HepG2 (cell line): ENCODE measurements around the gene STBD1. TPM values are rescaled to one million over a fixed set of nuclear protein-coding genes. Genes with fewer than 3 reads are reported as not detected.
A peak's percentile ranks its signal among the peaks of the same experiment; 100 is the strongest.

Source experiments
- ATAC-seq: fragments of 200-7000 bp; cut with Tn5 transposase; 3 replicates; pipeline ENCODE4 v1.9.1; 2020; ENCODE audit warnings: mild to moderate bottlenecking, moderate library complexity
- BruUV-seq: library from RNA; stranded (reverse); fragments of 400-500 nt; replicated peaks from 2 replicates; lab custom pipeline; 2021; lab: Mats Ljungman, UMichigan
- CTCF ChIA-PET: fragments of 300-600 bp; formaldehyde crosslinking; extraction: SDS; loops from one replicate; lab custom pipeline; 2021; ENCODE audit warnings: low total read pairs, inconsistent platforms, low intra/inter-chr PET ratio; lab: Yijun Ruan, JAX
- POLR2A ChIA-PET: fragments of 350-600 bp; sonication (Branson Sonifier 250); formaldehyde crosslinking; loops from one replicate; lab custom pipeline; 2020; ENCODE audit warnings: antibody characterized with exemption, inconsistent platforms; lab: Yijun Ruan, JAX
- DNase-seq: peaks from one replicate; pipeline ENCODE4 v3.0.0-alpha.2; 2015; ENCODE audit warnings: low spot score
- FAIRE-seq: peaks from 3 replicates; lab custom pipeline; 2011; peaks lifted over from hg19 to GRCh38; lab: Jason Lieb, UNC
- H2AFZ ChIP-seq: one replicate; pipeline ENCODE4 v1.6.1; 2011; ENCODE audit warnings: low read length, inconsistent platforms
- H3K27ac ChIP-seq: fragments of 300-600 bp; 3 replicates; pipeline ENCODE4 v1.8.0; 2011; ENCODE audit warnings: mixed run types, mild to moderate bottlenecking, mixed read lengths, low read length, inconsistent platforms; ENCODE audit not compliant: insufficient read depth; ENCODE audit errors: extremely low read length
- H3K27me3 ChIP-seq, 2 experiments: fragments of 200-600 bp in 1 of 2; 2 replicates in 1 of 2; 3 replicates in 1 of 2; pipeline versions ENCODE4 v1.6.0 to v1.8.0; 2011; ENCODE audit warnings: low read length in 2 of 2, mild to moderate bottlenecking in 2 of 2, moderate library complexity in 2 of 2, inconsistent platforms in 1 of 2; ENCODE audit not compliant: insufficient read depth in 2 of 2, control insufficient read depth in 1 of 2
- H3K36me3 ChIP-seq, 2 experiments: fragments of 200-600 bp in 1 of 2; replicated peaks in 1 of 2; 2 replicates in 1 of 2; 3 replicates in 1 of 2; pipeline versions ENCODE4 v1.5.1 to v1.8.0; 2011; ENCODE audit warnings: low read length in 2 of 2, inconsistent platforms in 1 of 2; ENCODE audit not compliant: insufficient read depth in 2 of 2, control insufficient read depth in 1 of 2
- H3K4me1 ChIP-seq: 2 replicates; pipeline ENCODE4 v1.5.1; 2012; ENCODE audit warnings: low read length, inconsistent platforms; ENCODE audit not compliant: insufficient read depth
- H3K4me2 ChIP-seq: 2 replicates; pipeline ENCODE4 v1.6.0; 2011; ENCODE audit warnings: low read depth, low read length, inconsistent platforms
- H3K4me3 ChIP-seq, 3 experiments: fragments of 200-600 bp in 1 of 3; sonication (generic), shearing (Covaris generic) in 1 of 3; replicated peaks in 1 of 3; 2 replicates each; pipeline ENCODE4 v1.5.1; 2011 to 2016; ENCODE audit warnings: low read length in 3 of 3, inconsistent platforms in 2 of 3, low read depth in 2 of 3, mild to moderate bottlenecking in 2 of 3, control low read depth in 1 of 3, mixed read lengths in 1 of 3; ENCODE audit not compliant: insufficient read depth in 1 of 3
- H3K79me2 ChIP-seq: one replicate; pipeline ENCODE4 v1.6.1; 2011; ENCODE audit warnings: low read length, inconsistent platforms; ENCODE audit not compliant: insufficient read depth
- H3K9ac ChIP-seq: 2 replicates; pipeline ENCODE4 v1.6.0; 2011; ENCODE audit warnings: mild to moderate bottlenecking, low read depth, low read length, inconsistent platforms; ENCODE audit not compliant: insufficient read depth
- H3K9me3 ChIP-seq: 2 replicates; pipeline ENCODE4 v1.5.1; 2012; ENCODE audit warnings: mild to moderate bottlenecking, low read length
- H4K20me1 ChIP-seq: 2 replicates; pipeline ENCODE4 v1.6.0; 2011; ENCODE audit warnings: inconsistent platforms, mild to moderate bottlenecking, low read length, moderate library complexity; ENCODE audit not compliant: insufficient read depth
- FOSL2 ChIP-seq: sonication (generic); formaldehyde crosslinking; IDR thresholded peaks from 2 replicates; pipeline ENCODE4 v1.4.0; 2020; ENCODE audit warnings: missing genetic modification reagents
- HOMEZ ChIP-seq: IDR thresholded peaks from 2 replicates; pipeline ENCODE4 v1.6.1; 2016; ENCODE audit warnings: low read depth
- MIER3 ChIP-seq: IDR thresholded peaks from 2 replicates; pipeline ENCODE4 v1.6.1; 2016; ENCODE audit warnings: missing compliant biosample characterization, borderline replicate concordance
- PAXIP1 ChIP-seq: sonication (generic); formaldehyde crosslinking; conservative IDR thresholded peaks from 2 replicates; pipeline ENCODE4 v1.4.0; 2020; ENCODE audit warnings: mild to moderate bottlenecking, missing genetic modification reagents, moderate library complexity
- PHF5A ChIP-seq: IDR thresholded peaks from one replicate; pipeline ENCODE4 v1.6.1; 2018; ENCODE audit warnings: low read depth, missing genetic modification reagents; ENCODE audit not compliant: unreplicated experiment
- SOX6 ChIP-seq, 2 experiments: fragments of 450-650 bp in 1 of 2; sonication (generic) in 1 of 2; formaldehyde crosslinking in 1 of 2; IDR thresholded peaks; 2 replicates each; pipeline versions ENCODE4 v1.4.0 to v1.6.1; 2017 to 2020; ENCODE audit warnings: antibody characterized with exemption in 1 of 2, mild to moderate bottlenecking in 1 of 2, missing genetic modification reagents in 1 of 2
- ZMAT5 ChIP-seq: sonication (generic); formaldehyde crosslinking; IDR thresholded peaks from 2 replicates; pipeline ENCODE4 v1.5.0; 2020; ENCODE audit warnings: mild to moderate bottlenecking, low read depth, missing genetic modification reagents, borderline replicate concordance
- ZNF136 ChIP-seq: sonication (generic); formaldehyde crosslinking; IDR thresholded peaks from 2 replicates; pipeline ENCODE4 v1.8.1; 2022; ENCODE audit warnings: low read depth, mild to moderate bottlenecking, moderate library complexity, missing genetic modification reagents
- in situ Hi-C: cut with HindIII; loops from 2 replicates; pipeline ENCODE4 v1.10.0; 2017; ENCODE audit warnings: low pct_unique_long_range_greater_than_20kb; ENCODE audit not compliant: extremely low pct_ligation_motif_present
- intact Hi-C: fragments of 100-400 bp; cut with micrococcal nuclease; formaldehyde crosslinking; loops from one replicate; pipeline ENCODE4 v1.10.0; 2022; ENCODE audit not compliant: unreplicated experiment
- polyA plus RNA-seq, 8 experiments: library from polyadenylated mRNA; depleted of rRNA in 3 of 8; stranded (reverse) in 7 of 8; unstranded in 1 of 8; fragments of >200 nt; fragmentation: Illumina TruSeq in 4 of 8; extraction: Trizol in 4 of 8; gene quantifications; 2 replicates each; pipeline versions ENCODE4 v1.2.1 to v1.2.3, GENCODE V29; 2011 to 2016; ENCODE audit warnings: low read depth in 4 of 8, missing spikeins in 1 of 8, mixed read lengths in 1 of 8; ENCODE audit not compliant: insufficient read depth in 1 of 8
- total RNA-seq, 5 experiments: library from RNA; depleted of rRNA; stranded (reverse); fragments of >200 nt; fragmentation: Illumina TruSeq; extraction: Trizol; gene quantifications; 2 replicates each; pipeline ENCODE4 v1.2.3, GENCODE V29; 2016; ENCODE audit warnings: low read depth in 1 of 5
- TF ChIP-seq, protein P1 (sequence below): sonication (generic); formaldehyde crosslinking; IDR thresholded peaks from 2 replicates; pipeline ENCODE4 v1.4.0; 2020; ENCODE audit warnings: missing genetic modification reagents
- TF ChIP-seq, protein P2 (sequence below): sonication (generic); formaldehyde crosslinking; IDR thresholded peaks from 2 replicates; pipeline ENCODE4 v1.4.0; 2020; ENCODE audit warnings: mild to moderate bottlenecking, low read depth, missing genetic modification reagents
- TF ChIP-seq, protein P3 (sequence below), 2 experiments: fragments of 450-650 bp in 1 of 2; sonication (generic) in 1 of 2; formaldehyde crosslinking; IDR thresholded peaks; 2 replicates each; pipeline versions ENCODE4 v1.5.0 to v1.8.0; 2020 to 2022; ENCODE audit warnings: mild to moderate bottlenecking in 1 of 2, missing genetic modification reagents in 1 of 2

STBD1 gene
- total and polyA plus RNA-seq, 2 of the 13 experiments (the other 11 are each of a cell fraction or from before 2014, with no cell fraction given): 2.8 to 4.3 TPM

GRCh38 chr4:76272073-76272472, 34.5 kb upstream of the STBD1 start:
- Histone ChIP-seq H3K4me3 (no peak overlapping the region), H3K36me3 (no peaks in the 10 kb centered on the region), H4K20me1 (no peaks in the 10 kb centered on the region), H3K4me2 (peak overlapping the region; percentile 29; the same call in 1 of the 2 replicates), H3K27ac (no peak overlapping the region), H3K27me3 (no peaks in the 10 kb centered on the region), H3K79me2 (no peaks in the 10 kb centered on the region), H3K4me1 (peaks cover 61% of the 10 kb centered on the region), H3K9me3 (no peaks in the 10 kb centered on the region), H3K9ac (no peak overlapping the region), H2AFZ (no peak overlapping the region)
- FAIRE-seq (no peak), DNase-seq (peak; percentile 21), ATAC-seq (no peak; the same call in 2 of the 3 replicates)
- BruUV-seq: no TSS peak
- CTCF ChIA-PET: no interaction called here
- POLR2A ChIA-PET: no interaction called here
- intact Hi-C loops: loop anchor here (2.0 kb wide), 1 partner anchor 35 kb away; the partner anchor contains the start of gene STBD1
- in situ Hi-C loops: no loop called here
- TF ChIP-seq ZMAT5 (no peak), SOX6 (IDR thresholded peaks at IDR 0.05) (no peak), SOX6 (CRISPR knock-in tag; IDR thresholded peaks at IDR 0.05) (peak; percentile 42; the same call in 1 of the 2 replicates), FOSL2 (CRISPR knock-in tag) (peak; percentile 19; the same call in 1 of the 2 replicates), HOMEZ (CRISPR knock-in tag) (0 out of 2 replicates have a peak, but pooled peaks have one; percentile 26), ZNF136 (CRISPR knock-in tag) (no peak), PAXIP1 (peak; percentile 75), MIER3 (CRISPR knock-in tag) (0 out of 2 replicates have a peak, but pooled peaks have one; percentile 18), PHF5A (CRISPR knock-in tag) (no peak)
- TF ChIP-seq, protein P1, sequence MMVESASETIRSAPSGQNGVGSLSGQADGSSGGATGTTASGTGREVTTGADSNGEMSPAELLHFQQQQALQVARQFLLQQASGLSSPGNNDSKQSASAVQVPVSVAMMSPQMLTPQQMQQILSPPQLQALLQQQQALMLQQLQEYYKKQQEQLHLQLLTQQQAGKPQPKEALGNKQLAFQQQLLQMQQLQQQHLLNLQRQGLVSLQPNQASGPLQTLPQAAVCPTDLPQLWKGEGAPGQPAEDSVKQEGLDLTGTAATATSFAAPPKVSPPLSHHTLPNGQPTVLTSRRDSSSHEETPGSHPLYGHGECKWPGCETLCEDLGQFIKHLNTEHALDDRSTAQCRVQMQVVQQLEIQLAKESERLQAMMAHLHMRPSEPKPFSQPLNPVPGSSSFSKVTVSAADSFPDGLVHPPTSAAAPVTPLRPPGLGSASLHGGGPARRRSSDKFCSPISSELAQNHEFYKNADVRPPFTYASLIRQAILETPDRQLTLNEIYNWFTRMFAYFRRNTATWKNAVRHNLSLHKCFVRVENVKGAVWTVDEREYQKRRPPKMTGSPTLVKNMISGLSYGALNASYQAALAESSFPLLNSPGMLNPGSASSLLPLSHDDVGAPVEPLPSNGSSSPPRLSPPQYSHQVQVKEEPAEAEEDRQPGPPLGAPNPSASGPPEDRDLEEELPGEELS (CRISPR knock-in tag): peak; percentile 35; the same call in 1 of the 2 replicates
- TF ChIP-seq, protein P2, sequence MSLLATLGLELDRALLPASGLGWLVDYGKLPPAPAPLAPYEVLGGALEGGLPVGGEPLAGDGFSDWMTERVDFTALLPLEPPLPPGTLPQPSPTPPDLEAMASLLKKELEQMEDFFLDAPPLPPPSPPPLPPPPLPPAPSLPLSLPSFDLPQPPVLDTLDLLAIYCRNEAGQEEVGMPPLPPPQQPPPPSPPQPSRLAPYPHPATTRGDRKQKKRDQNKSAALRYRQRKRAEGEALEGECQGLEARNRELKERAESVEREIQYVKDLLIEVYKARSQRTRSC: no peak
- TF ChIP-seq, protein P3, sequence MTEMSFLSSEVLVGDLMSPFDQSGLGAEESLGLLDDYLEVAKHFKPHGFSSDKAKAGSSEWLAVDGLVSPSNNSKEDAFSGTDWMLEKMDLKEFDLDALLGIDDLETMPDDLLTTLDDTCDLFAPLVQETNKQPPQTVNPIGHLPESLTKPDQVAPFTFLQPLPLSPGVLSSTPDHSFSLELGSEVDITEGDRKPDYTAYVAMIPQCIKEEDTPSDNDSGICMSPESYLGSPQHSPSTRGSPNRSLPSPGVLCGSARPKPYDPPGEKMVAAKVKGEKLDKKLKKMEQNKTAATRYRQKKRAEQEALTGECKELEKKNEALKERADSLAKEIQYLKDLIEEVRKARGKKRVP (CRISPR knock-in tag; IDR thresholded peaks at IDR 0.05): peak in 1 of 2 experiments; percentile 61; a peak in 2 of 4 replicates
